T-helper 22 cell (primary cell): Measurements from ENCODE around the gene NUP93.
"Not testable (repeated sequence)": the region's sequence is repeated elsewhere in the genome, so short reads cannot be mapped to it uniquely, and the experiment has no call there.

Experiments used
- DNase-seq: peaks from one replicate; pipeline ENCODE4 v3.0.0-alpha.2; 2020; ENCODE audit warnings: low read depth

NUP93 gene

GRCh38 chr16:56870276-56870888 is 140.5 kb downstream of the NUP93 start:
- DNase-seq = no peak

GRCh38 chr16:56871172-56871593 is 141.3 kb downstream of the NUP93 start:
- DNase-seq = no peak

- no peak for DNase-seq
These were observed 143.0 kb downstream of the NUP93 start for GRCh38 chr16:56872863-56873391.

- DNase-seq = no peak
These were observed 144.9 kb downstream of the NUP93 start for GRCh38 chr16:56874800-56875199.

GRCh38 chr16:56876048-56876447 is 146.1 kb downstream of the NUP93 start:
- no peak for DNase-seq

- DNase-seq = no peak
These were observed 147.7 kb downstream of the NUP93 start for GRCh38 chr16:56877486-56878182.

GRCh38 chr16:56878282-56878854 is 148.4 kb downstream of the NUP93 start:
- no peak for DNase-seq

GRCh38 chr16:56879276-56879675 is 149.3 kb downstream of the NUP93 start:
- DNase-seq = no peak

GRCh38 chr16:56880176-56880575 is 150.2 kb downstream of the NUP93 start:
- DNase-seq = no peak

- no peak for DNase-seq
These were observed 150.8 kb downstream of the NUP93 start for GRCh38 chr16:56880685-56881084.

- DNase-seq = no peak
These were observed 152.3 kb downstream of the NUP93 start for GRCh38 chr16:56882077-56882800.

GRCh38 chr16:56883586-56883985 is 153.7 kb downstream of the NUP93 start:
- no peak for DNase-seq

GRCh38 chr16:56884026-56884582 is 154.2 kb downstream of the NUP93 start:
- no peak for DNase-seq

GRCh38 chr16:56884929-56885328 is 155.0 kb downstream of the NUP93 start:
- DNase-seq = not testable (repeated sequence)

- DNase-seq = no peak
These were observed 155.7 kb downstream of the NUP93 start for GRCh38 chr16:56885446-56886162.

- DNase-seq = no peak
These were observed 156.4 kb downstream of the NUP93 start for GRCh38 chr16:56886296-56886695.

GRCh38 chr16:56886826-56887225 is 156.9 kb downstream of the NUP93 start:
- DNase-seq = no peak

GRCh38 chr16:56888806-56889205 is 158.9 kb downstream of the NUP93 start:
- no peak for DNase-seq

GRCh38 chr16:56889206-56889605 is 159.3 kb downstream of the NUP93 start:
- no peak for DNase-seq

- no peak for DNase-seq
These were observed 161.8 kb downstream of the NUP93 start for GRCh38 chr16:56891685-56892084.

- DNase-seq = no peak
These were observed 162.8 kb downstream of the NUP93 start for GRCh38 chr16:56892705-56893104.
